Thyroid gland (tissue), 4 donors: ENCODE results near the gene JAG1. TPM values are rescaled to one million over a fixed set of nuclear protein-coding genes. Genes with fewer than 3 reads are reported as not detected.
A peak's percentile ranks its signal among the peaks of the same experiment; 100 is the strongest.

Experiments used
- DNase-seq, 2 donors: peaks; one replicate each; pipeline ENCODE4 v3.0.0-alpha.2; 2019
- H3K27ac ChIP-seq, 3 donors: fragments of 200-600 bp; sonication (generic); 1 replicate in 2 of 3; 2 replicates in 1 of 3; pipeline ENCODE4 v1.5.1; 2016 to 2019; ENCODE audit warnings: mild to moderate bottlenecking in 1 of 3, moderate library complexity in 1 of 3
- H3K27me3 ChIP-seq: fragments of 200-600 bp; sonication (generic); one replicate; pipeline ENCODE4 v1.5.1; 2019
- H3K36me3 ChIP-seq, 2 donors: fragments of 200-600 bp; sonication (generic); one replicate each; pipeline ENCODE4 v1.5.1; 2016 to 2019
- H3K4me1 ChIP-seq, 2 donors: fragments of 200-600 bp; sonication (generic); one replicate each; pipeline ENCODE4 v1.5.1; 2017 to 2019
- H3K4me3 ChIP-seq, 3 donors: fragments of 200-600 bp; sonication (generic); replicated peaks in 1 of 3; 1 replicate in 2 of 3; 2 replicates in 1 of 3; pipeline ENCODE4 v1.5.1; 2016; ENCODE audit warnings: mild to moderate bottlenecking in 1 of 3
- H3K9me3 ChIP-seq: fragments of 200-600 bp; sonication (generic); one replicate; pipeline ENCODE4 v1.5.1; 2017
- CTCF ChIP-seq, 6 experiments: fragments of 200-600 bp in 3 of 6; fragments of 450-650 bp in 3 of 6; sonication (generic) in 3 of 6; IDR thresholded peaks; one replicate each; pipeline ENCODE4 v1.5.1; 2016 to 2019; ENCODE audit warnings: antibody characterized with exemption in 6 of 6, mild to moderate bottlenecking in 2 of 6, inconsistent platforms in 1 of 6, moderate library complexity in 1 of 6
- POLR2A ChIP-seq, 2 donors: fragments of 450-650 bp; IDR thresholded peaks; one replicate each; pipeline ENCODE4 v1.6.1; 2017; ENCODE audit warnings: antibody characterized with exemption in 2 of 2, mild to moderate bottlenecking in 2 of 2, moderate library complexity in 1 of 2
- WGBS, 2 donors: methylation state at CpG; one replicate each; pipeline ENCODE4 v1.1.5; 2017; 5-methylcytosine and 5-hydroxymethylcytosine counted together
- intact Hi-C: fragments of 100-400 bp; cut with DNase I; formaldehyde crosslinking; loops from one replicate; pipeline ENCODE4 v1.15.1; 2023
- total RNA-seq, 4 donors: library from RNA; depleted of rRNA; stranded (reverse); fragments of >200 nt; gene quantifications; one replicate each; pipeline ENCODE4 v1.2.3, GENCODE V29; 2016

JAG1 gene
- total RNA-seq, 4 donors from 2014 or later = 41.2 to 67.9 (median 46.2) TPM

GRCh38 chr20:10652660-10653261, 21.0 kb downstream of the JAG1 start:
- peak in 1 of 2 donors; percentile 12 for TF ChIP-seq POLR2A (IDR thresholded peaks at IDR 0.05)
- TF ChIP-seq CTCF (IDR thresholded peaks at IDR 0.05) = no peak
- WGBS, 2 donors = 10 to 15% methylated on average over 8 to 9 of the region's 9 CpGs
- Histone ChIP-seq H3K4me1 (peaks cover 44 to 75% of the 10 kb centered on the region in 2 donors), H3K27me3 (no peaks in the 10 kb centered on the region), H3K36me3 (peaks cover 19 to 41% of the 10 kb centered on the region in 2 donors), H3K4me3 (no peak overlapping the region), H3K9me3 (no peaks in the 10 kb centered on the region), H3K27ac (peak overlapping the region; percentile 79 to 93 (median 86))
- peak; percentile 54 to 56 for DNase-seq
- intact Hi-C loops = no loop called here

DNA sequence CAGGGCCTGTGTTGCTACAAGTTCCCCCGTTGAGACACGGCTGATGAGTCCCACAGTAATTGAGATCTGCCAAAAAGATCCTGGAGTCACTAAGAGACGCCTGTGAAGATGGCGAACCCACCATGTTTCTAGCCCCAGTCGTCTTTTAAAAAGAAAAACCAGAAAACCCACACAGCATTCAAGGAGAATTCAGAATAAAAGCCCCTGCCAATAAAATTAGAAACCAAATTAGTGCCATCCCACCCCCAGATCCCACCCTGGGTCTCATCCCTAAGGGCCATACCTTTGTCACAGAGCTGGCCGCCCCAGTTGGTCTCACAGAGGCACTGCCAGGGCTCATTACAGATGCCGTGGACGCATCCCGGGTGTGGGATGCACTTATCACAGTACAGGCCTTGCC, 21.6 kb downstream of the JAG1 start:
- H3K27ac ChIP-seq = peak overlapping the region; percentile 79 to 93 (median 86)
- no peaks in the 10 kb centered on the region for H3K9me3 ChIP-seq
- H3K36me3 ChIP-seq = peaks cover 25 to 46% of the 10 kb centered on the region in 2 donors
- H3K27me3 ChIP-seq = no peaks in the 10 kb centered on the region
- H3K4me1 ChIP-seq = peaks cover 38 to 69% of the 10 kb centered on the region in 2 donors
- intact Hi-C loops = no loop called here
- WGBS, 2 donors = 72% methylated on average over 9 of the region's 9 CpGs
- H3K4me3 ChIP-seq = no peak overlapping the region
- no peak for DNase-seq
- TF ChIP-seq POLR2A (IDR thresholded peaks at IDR 0.05) (no peak), CTCF (IDR thresholded peaks at IDR 0.05) (no peak)

- no peaks in the 10 kb centered on the region for H3K27me3 ChIP-seq
- 59 to 83% methylated on average over 15 of the region's 15 CpGs for WGBS, 2 donors
- H3K36me3 ChIP-seq = peaks cover 32 to 54% of the 10 kb centered on the region in 2 donors
- TF ChIP-seq POLR2A (IDR thresholded peaks at IDR 0.05) = no peak
- no peak for TF ChIP-seq CTCF (IDR thresholded peaks at IDR 0.05)
- no peaks in the 10 kb centered on the region for H3K9me3 ChIP-seq
- peak overlapping the region in 2 of 3 donors; percentile 86 to 93 for H3K27ac ChIP-seq
- intact Hi-C loops = no loop called here
- peaks cover 36 to 61% of the 10 kb centered on the region in 2 donors for H3K4me1 ChIP-seq
- no peak overlapping the region for H3K4me3 ChIP-seq
- DNase-seq = no peak
These were observed 22.4 kb downstream of the JAG1 start for GRCh38 chr20:10651227-10651990.

DNA sequence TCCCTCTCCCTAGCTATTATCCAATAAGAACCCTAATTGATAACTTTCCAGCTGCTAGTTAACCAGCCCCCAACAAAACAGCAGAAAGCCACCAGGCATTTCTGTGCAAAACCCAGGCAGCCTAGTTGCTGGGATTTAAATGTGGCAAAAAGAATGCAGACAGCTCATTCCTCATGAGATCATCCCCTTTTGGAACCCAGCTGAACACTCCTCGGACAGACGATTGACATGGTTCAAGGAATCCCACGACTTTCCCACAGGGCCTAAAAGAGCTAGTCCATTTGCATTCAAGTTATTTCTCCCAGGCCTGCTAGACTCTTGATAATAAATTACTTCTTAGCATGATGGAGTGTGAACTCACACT, 24.0 kb downstream of the JAG1 start:
- no peak overlapping the region for H3K4me3 ChIP-seq
- H3K9me3 ChIP-seq = no peaks in the 10 kb centered on the region
- intact Hi-C loops = no loop called here
- H3K27me3 ChIP-seq = no peaks in the 10 kb centered on the region
- no peak for TF ChIP-seq CTCF (IDR thresholded peaks at IDR 0.05)
- TF ChIP-seq POLR2A (IDR thresholded peaks at IDR 0.05) = no peak
- peaks cover 47 to 70% of the 10 kb centered on the region in 2 donors for H3K36me3 ChIP-seq
- no peak for DNase-seq
- 63 to 78% methylated on average over 3 of the region's 3 CpGs for WGBS, 2 donors
- H3K27ac ChIP-seq = peak overlapping the region in 1 of 3 donors; percentile 25
- peaks cover 28 to 48% of the 10 kb centered on the region in 2 donors for H3K4me1 ChIP-seq
